A375 (cell line): ENCODE measurements around the gene NDUFV3. TPM values are rescaled to one million over a fixed set of nuclear protein-coding genes. Genes with fewer than 3 reads are reported as not detected.

Experiments
- small RNA-seq: library from RNA; depleted of rRNA; stranded (forward); fragments of <200 nt; gene quantifications from one replicate; pipeline ENCODE3, GENCODE V24; 2014
- total RNA-seq: library from RNA; depleted of rRNA; stranded (reverse); fragments of >200 nt; shearing (Covaris generic); gene quantifications from 2 replicates; pipeline ENCODE4 v1.2.3, GENCODE V29; 2014; rRNA removed

Gene NDUFV3
- 39.3 and 41.5 TPM in 2 replicates for total RNA-seq

DNA sequence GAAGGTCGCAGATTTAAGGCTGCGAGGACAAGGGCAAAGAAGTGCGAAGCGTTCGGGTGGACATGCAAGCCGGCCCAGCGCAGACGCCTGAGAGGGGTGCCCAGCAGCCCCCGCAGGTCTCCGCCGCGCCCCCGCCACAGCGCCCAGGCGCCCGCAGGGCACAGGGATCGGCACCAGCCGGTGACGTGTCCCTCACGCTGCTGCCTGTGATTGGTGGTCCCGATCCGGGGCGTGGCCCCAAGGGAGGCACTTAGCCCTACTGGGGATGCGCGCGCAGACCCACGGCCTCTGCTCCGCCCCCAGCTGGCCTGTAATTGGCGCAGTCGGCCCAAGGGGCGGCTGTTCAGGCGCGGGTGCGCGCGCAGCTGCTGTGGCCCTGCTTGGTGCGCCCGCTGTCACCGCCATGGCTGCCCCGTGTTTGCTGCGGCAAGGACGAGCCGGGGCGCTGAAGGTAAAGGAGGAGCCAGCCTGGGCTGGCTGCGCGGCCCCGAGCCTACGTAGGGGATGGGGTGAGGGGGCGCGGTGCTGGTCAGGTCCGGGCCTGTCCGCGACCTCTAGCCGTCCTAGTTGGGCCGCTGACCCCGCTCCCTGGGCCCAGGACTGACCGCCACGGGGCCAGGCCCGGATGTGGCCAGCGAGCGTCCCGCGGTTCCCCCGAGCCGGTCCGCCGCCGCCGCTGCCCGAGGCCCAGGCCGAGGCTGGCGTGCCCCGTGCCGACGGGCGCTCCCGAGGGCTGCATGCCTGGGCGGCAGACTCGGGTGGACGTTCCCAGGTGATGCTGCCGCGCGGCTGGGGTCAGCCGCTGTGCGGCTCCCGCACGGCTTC lies at the start of gene NDUFV3:
TSS of gene NDUFV3 (plus strand) at position 379 of the 825 bp plus-strand sequence. CDS start at position 404, 25 bp downstream.

DNA sequence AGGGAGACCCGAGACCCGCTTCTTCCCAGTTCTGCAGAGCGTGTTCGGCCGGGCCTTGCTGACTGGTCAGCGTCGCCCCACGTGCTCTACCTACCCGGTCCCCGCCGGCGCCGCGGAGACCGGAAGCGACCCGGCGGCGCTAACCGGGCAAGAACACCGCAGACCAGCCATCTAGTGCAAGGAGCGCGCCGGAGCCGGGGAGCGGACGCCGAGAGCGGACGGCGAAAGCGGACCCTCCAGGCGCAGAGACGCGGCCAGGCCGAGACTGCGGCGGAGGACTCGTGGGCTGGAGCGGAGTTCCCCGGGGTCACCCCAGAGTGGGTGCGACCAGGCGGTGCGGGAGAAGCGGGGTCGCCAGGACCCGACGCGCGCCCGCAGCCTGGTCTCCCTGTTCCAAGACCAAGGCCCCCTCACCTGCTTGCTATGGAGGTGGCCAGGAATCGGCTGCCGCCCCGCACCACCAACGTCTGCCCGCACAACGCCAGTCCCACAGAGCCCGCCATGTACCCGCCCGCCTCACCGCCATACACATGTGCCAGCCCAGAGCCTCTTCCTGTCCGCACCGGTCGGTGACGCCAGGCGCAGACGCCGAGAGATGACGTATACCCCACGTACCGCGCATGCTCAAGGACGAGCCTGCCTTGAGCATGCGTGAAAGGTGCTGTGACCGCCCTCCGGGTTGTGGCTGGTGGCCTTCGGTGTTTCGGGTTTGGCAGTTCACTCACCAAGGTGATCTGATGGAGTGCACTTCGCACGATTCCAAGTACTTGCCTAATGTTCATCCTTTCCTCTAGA lies 13.9 kb upstream of the NDUFV3 start, which contains the start of gene WDR4:
TSS of gene WDR4 (minus strand) at position 547 of the 795 bp plus-strand sequence. CDS start at position 503, 44 bp downstream.

DNA sequence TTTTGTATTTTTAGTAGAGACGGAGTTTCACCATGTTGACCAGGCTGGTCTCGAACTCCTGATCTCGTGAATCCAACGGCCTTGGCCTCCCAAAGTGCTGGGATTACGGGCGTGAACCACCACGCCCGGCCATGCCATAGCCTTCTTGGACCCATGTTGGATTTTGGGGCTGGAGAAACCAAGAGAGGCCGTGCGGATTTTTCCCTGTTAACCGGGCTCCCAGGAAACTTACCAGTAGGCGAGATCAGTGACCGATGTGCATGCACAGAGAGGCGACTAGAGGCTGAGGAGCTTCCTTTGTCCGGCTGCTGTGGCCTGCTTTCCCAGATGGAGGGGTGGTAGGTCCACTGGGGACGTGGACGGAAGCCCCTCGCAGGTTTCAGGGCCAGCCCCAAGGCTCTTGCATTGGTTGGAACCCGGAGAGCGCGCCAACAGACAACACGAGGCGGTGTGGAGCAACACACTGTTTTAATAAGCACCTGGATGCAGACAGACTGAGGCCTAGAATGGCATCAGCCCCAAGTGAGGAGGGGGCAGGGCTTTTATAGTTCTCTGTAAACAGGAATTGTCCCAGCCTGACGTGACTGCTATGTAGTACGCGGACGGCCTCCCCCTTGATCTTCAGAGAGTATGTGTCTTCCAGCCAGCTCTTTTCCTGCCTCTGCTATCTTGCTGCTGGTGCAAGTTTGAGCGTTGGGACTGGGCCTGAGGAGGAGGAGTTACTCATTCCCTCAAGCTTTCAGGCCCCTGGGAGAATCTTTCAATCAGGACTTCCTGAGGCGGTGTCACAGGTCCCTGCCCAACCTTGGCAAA lies 32.2 kb downstream of the NDUFV3 start, which contains the start of gene ERVH48-1:
TSS of gene ERVH48-1 (minus strand) at position 517 of the 813 bp plus-strand sequence. CDS start 6,624 bp downstream, outside the sequence.

Small RNA genes within 50 kb of the gene (small RNA-seq; reads per million reads assigned to genes)
- gene MIR5692B = not detected

Other genes starting within 250 kb of the NDUFV3 start
- 7.6 and 9.6 TPM in 2 replicates for gene PDE9A, start 239.7 kb upstream of the NDUFV3 start, total RNA-seq
- gene WDR4, start 13.8 kb upstream of the NDUFV3 start, total RNA-seq = 18.8 and 20.2 TPM in 2 replicates
- gene ERVH48-1, start 32.3 kb downstream of the NDUFV3 start, total RNA-seq = not detected in 2 replicates
- 19.3 and 22.7 TPM in 2 replicates for gene PKNOX1, start 81.3 kb downstream of the NDUFV3 start, total RNA-seq
- gene CBS, start 182.5 kb downstream of the NDUFV3 start, total RNA-seq = 56.7 and 60.5 TPM in 2 replicates
- gene U2AF1, start 214.3 kb downstream of the NDUFV3 start, total RNA-seq = 23.3 and 23.9 TPM in 2 replicates